IMR-90 (cell line): Measurements from ENCODE around the gene RANBP3.

Source experiments
- POLR2A ChIP-seq: IDR thresholded peaks from 2 replicates; pipeline ENCODE4 v1.6.1; 2012; ENCODE audit warnings: mild to moderate bottlenecking, low read depth, low read length
- RAD21 ChIP-seq: IDR thresholded peaks from 2 replicates; pipeline ENCODE4 v1.6.1; 2012; ENCODE audit warnings: low read length, improper control_type of control experiment
- RCOR1 ChIP-seq: IDR thresholded peaks from 2 replicates; pipeline ENCODE4 v1.6.1; 2012; ENCODE audit warnings: mild to moderate bottlenecking, low read length, improper control_type of control experiment; ENCODE audit not compliant: insufficient replicate concordance
- USF2 ChIP-seq: fragments of 150-350 bp; IDR thresholded peaks from 2 replicates; pipeline ENCODE4 v1.6.1; 2017; ENCODE audit warnings: mild to moderate bottlenecking, antibody characterized with exemption, low read length, low read depth
- TF ChIP-seq, protein P1 (sequence below): conservative IDR thresholded peaks from 2 replicates; pipeline ENCODE4 v1.5.1; 2012; ENCODE audit warnings: mild to moderate bottlenecking, low read depth, low read length, improper control_type of control experiment

DNA sequence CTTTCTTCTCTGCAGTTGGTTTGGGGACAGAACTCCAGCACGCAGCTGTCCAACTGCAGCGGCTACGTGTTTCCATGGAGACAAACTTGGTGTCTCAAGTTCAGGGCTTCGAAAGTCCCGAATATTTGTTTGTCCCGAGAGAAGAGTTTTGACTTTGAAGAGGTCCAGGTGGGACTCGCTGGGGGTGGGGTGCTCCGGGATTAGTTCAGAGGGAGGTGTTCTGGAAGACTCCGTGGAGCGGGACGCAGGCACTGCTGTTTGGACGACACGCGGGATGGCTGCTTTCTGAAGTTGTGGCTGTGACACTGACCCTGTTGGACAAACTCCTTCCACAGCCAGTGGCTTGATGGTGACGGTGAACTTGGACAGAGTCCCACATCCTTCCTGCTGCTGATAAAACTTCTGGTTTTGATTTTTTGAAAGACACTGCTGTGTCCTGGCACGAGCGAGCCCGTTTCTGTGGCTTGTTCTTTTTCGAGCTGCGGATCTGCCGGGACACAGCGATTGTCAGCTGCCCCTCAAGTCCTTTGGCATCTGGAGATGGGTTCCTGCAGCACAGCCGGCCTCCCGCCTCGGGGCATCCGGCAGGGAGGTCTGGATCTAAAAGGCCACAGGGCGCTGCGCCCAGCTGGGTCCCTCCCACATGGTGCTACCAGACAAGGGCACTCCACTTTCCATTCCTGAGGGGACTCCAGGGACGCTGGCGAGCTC lies 15.9 kb upstream of the RANBP3 start:
- TF ChIP-seq POLR2A (no peak), RCOR1 (no peak), USF2 (no peak), RAD21 (no peak)
- TF ChIP-seq, protein P1, sequence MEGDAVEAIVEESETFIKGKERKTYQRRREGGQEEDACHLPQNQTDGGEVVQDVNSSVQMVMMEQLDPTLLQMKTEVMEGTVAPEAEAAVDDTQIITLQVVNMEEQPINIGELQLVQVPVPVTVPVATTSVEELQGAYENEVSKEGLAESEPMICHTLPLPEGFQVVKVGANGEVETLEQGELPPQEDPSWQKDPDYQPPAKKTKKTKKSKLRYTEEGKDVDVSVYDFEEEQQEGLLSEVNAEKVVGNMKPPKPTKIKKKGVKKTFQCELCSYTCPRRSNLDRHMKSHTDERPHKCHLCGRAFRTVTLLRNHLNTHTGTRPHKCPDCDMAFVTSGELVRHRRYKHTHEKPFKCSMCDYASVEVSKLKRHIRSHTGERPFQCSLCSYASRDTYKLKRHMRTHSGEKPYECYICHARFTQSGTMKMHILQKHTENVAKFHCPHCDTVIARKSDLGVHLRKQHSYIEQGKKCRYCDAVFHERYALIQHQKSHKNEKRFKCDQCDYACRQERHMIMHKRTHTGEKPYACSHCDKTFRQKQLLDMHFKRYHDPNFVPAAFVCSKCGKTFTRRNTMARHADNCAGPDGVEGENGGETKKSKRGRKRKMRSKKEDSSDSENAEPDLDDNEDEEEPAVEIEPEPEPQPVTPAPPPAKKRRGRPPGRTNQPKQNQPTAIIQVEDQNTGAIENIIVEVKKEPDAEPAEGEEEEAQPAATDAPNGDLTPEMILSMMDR, result no peak
